ENCODE data around the gene TMEM164. TPM values are rescaled to one million over a fixed set of nuclear protein-coding genes. Genes with fewer than 3 reads are reported as not detected.

Gene TMEM164
- total and polyA plus RNA-seq, 2 donors = 9.1 to 11.2 TPM

DNA sequence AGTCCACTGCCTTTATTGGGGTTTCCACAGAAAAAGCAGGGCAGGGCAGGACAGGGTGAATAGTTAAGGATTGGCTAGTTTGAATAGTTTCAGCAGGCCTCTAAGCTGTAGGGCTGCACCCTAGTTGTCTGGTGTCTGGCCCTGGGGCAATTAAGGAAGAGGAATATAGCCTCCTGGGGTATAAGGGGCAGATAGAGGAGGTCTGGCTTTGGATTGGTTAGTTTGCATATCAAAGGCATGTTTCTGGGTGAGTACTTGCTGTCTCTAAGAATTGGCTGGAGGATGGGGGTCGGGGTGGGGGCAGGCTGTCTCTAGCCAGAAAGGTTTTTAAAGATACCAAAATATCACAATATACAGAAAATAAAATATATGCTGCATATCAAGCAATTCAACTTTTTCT lies 100.4 kb downstream of the TMEM164 start:
- Histone ChIP-seq H3K27me3 (ENCODE audit: control insufficient read depth in 2 of 2, insufficient read depth in 1 of 2, low read length in 1 of 2) (no peaks in the 10 kb centered on the region), H3K36me3 (ENCODE audit: control insufficient read depth in 2 of 2, insufficient read depth in 2 of 2, low read length in 1 of 2) (no peaks in the 10 kb centered on the region), H3K4me3 (ENCODE audit: low read length in 2 of 2) (no peak overlapping the region), H3K27ac (ENCODE audit: low read depth in 1 of 2, low read length in 1 of 2) (no peak overlapping the region), H3K9me3 (ENCODE audit: control insufficient read depth in 2 of 2, insufficient read depth in 1 of 2, low read length in 1 of 2) (no peaks in the 10 kb centered on the region), H3K4me1 (ENCODE audit: control insufficient read depth in 2 of 2, insufficient read depth in 2 of 2, low read length in 2 of 2) (no peaks in the 10 kb centered on the region)
- DNase-seq (ENCODE audit: low read depth in 6 of 9, low spot score in 9 of 9) = no peak
- WGBS = 100% methylated on average over 1 of the region's 1 CpG

DNA sequence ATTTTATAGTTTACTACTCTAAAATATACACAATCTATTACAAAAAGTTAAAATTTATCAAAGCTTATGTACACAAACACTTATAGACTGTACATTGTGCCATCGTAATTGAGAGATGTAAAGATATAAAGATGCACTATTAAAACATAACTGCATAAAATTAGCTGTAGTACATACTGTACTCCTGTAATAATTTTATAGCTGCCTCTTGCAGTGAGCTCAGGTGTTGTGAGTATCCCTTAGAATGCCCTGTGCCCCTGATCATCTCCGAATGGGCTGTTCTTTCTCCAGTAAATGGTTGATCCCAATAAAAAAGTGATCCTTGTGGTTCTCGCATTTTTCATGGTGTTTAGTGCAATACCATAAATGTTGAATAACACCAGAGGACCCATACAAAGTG lies 101.2 kb downstream of the TMEM164 start:
- Histone ChIP-seq H3K9me3 (ENCODE audit: control insufficient read depth in 2 of 2, insufficient read depth in 1 of 2, low read length in 1 of 2) (no peaks in the 10 kb centered on the region), H3K27ac (ENCODE audit: low read depth in 1 of 2, low read length in 1 of 2) (no peak overlapping the region), H3K27me3 (ENCODE audit: control insufficient read depth in 2 of 2, insufficient read depth in 1 of 2, low read length in 1 of 2) (no peaks in the 10 kb centered on the region), H3K36me3 (ENCODE audit: control insufficient read depth in 2 of 2, insufficient read depth in 2 of 2, low read length in 1 of 2) (no peaks in the 10 kb centered on the region), H3K4me3 (ENCODE audit: low read length in 2 of 2) (no peak overlapping the region), H3K4me1 (ENCODE audit: control insufficient read depth in 2 of 2, insufficient read depth in 2 of 2, low read length in 2 of 2) (no peaks in the 10 kb centered on the region)
- 98% methylated on average over 3 of the region's 3 CpGs for WGBS
- no peak for DNase-seq (ENCODE audit: low read depth in 6 of 9, low spot score in 9 of 9)

DNA sequence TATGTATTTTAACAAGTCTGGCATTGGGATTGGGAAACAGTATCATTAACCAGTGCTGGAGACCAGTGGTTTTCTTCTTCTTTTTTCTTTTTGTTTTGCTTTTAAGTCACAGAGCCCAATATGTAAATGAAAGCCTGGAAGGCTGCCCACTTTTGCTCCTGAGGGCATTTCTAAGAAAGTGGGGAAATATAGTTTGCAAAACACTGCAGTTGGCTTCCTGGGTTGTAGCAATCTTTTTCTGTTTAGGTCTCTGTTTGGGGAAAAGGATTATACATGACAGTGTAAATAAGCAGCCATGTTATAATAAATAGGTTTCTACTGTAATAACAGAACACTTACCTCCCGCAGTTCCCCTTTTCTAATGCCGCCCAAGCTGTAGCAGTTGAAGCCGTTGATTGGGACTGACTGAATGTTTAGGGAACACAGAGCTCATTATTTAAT lies 105.5 kb downstream of the TMEM164 start:
- DNase-seq (ENCODE audit: low read depth in 6 of 9, low spot score in 9 of 9) = no peak
- Histone ChIP-seq H3K27me3 (ENCODE audit: control insufficient read depth in 2 of 2, insufficient read depth in 1 of 2, low read length in 1 of 2) (no peaks in the 10 kb centered on the region), H3K4me1 (ENCODE audit: control insufficient read depth in 2 of 2, insufficient read depth in 2 of 2, low read length in 2 of 2) (no peaks in the 10 kb centered on the region), H3K27ac (ENCODE audit: low read depth in 1 of 2, low read length in 1 of 2) (no peak overlapping the region), H3K9me3 (ENCODE audit: control insufficient read depth in 2 of 2, insufficient read depth in 1 of 2, low read length in 1 of 2) (no peaks in the 10 kb centered on the region), H3K36me3 (ENCODE audit: control insufficient read depth in 2 of 2, insufficient read depth in 2 of 2, low read length in 1 of 2) (no peaks in the 10 kb centered on the region), H3K4me3 (ENCODE audit: low read length in 2 of 2) (no peak overlapping the region)
- 38% methylated on average over 3 of the region's 3 CpGs for WGBS

DNA sequence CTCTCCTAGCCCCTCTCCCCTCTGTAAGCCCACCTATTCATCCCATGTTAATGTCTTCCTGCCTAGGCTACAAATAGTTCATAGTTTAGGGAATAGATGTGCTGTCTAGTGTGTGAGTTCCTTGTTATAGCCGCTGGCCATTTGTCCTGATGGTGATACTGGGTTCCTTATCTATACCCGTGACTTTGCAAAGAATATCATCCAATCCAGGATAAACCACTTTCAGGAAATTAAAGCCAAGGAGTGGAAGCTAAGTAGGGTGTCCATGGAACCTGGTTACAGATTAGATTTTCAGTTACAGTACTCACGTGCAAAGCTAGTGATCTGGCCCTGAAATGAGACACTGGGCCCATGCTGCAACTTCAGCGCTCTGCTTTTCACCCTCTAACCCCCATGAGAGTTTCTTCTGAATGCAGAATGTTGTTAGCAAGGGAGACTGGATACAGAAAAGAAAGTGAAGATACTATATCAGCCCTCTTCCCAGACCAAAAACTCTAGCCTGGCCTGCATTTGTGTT lies 111.4 kb downstream of the TMEM164 start:
- Histone ChIP-seq H3K27me3 (ENCODE audit: control insufficient read depth in 2 of 2, insufficient read depth in 1 of 2, low read length in 1 of 2) (no peaks in the 10 kb centered on the region), H3K4me1 (ENCODE audit: control insufficient read depth in 2 of 2, insufficient read depth in 2 of 2, low read length in 2 of 2) (no peaks in the 10 kb centered on the region), H3K36me3 (ENCODE audit: control insufficient read depth in 2 of 2, insufficient read depth in 2 of 2, low read length in 1 of 2) (no peaks in the 10 kb centered on the region), H3K27ac (ENCODE audit: low read depth in 1 of 2, low read length in 1 of 2) (no peak overlapping the region), H3K9me3 (ENCODE audit: control insufficient read depth in 2 of 2, insufficient read depth in 1 of 2, low read length in 1 of 2) (no peaks in the 10 kb centered on the region), H3K4me3 (ENCODE audit: low read length in 2 of 2) (no peak overlapping the region)
- DNase-seq (ENCODE audit: low read depth in 6 of 9, low spot score in 9 of 9) = no peak
- 99% methylated on average over 4 of the region's 4 CpGs for WGBS

DNA sequence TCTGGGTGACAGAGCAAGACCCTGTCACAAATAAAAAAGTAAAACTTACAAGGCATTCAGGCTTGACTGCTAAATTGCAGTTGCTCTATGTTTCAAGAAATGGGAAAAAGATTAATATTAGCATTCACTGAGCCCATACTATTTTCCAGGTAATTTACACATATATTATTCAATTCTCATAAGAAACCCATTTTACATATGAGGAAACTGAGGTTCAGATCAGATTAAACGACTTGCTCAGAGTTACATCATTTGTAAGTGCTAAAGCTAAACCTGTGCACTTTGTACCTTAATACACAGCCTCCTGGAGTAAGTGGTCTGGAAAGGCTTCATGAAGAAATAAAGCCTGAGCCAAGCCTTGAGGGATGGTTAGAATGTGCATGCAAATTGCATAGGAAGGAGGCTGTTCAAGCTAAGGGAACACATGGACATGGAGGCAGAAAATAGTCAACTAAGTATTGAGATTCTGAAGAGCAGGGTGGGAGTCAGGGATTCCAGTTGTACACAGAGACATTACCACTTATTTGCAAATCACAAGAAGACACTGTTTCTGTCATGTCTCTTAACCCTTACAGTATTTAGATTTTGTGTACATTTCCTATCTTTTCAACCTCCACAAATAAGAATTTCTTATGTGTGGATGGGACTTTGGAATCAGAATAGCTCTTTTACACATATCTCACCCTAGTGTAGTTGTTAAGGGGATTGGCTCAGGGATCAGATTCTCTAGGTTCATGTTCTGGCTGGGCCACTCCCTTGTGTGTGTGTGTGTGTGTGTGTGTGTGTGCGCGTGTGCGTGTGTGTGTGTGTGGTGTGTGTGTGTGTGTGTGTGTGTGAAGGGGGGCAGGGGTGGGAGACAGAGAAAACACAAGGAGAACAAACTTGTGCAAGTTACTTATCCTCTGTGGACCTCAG lies 113.4 kb downstream of the TMEM164 start:
- no peaks in the 10 kb centered on the region for H3K27me3 ChIP-seq (ENCODE audit: control insufficient read depth in 2 of 2, insufficient read depth in 1 of 2, low read length in 1 of 2)
- no peaks in the 10 kb centered on the region for H3K36me3 ChIP-seq (ENCODE audit: control insufficient read depth in 2 of 2, insufficient read depth in 2 of 2, low read length in 1 of 2)
- H3K9me3 ChIP-seq (ENCODE audit: control insufficient read depth in 2 of 2, insufficient read depth in 1 of 2, low read length in 1 of 2) = no peaks in the 10 kb centered on the region
- no peak for DNase-seq (ENCODE audit: low read depth in 6 of 9, low spot score in 9 of 9)
- H3K4me1 ChIP-seq (ENCODE audit: control insufficient read depth in 2 of 2, insufficient read depth in 2 of 2, low read length in 2 of 2) = no peaks in the 10 kb centered on the region
- H3K27ac ChIP-seq (ENCODE audit: low read depth in 1 of 2, low read length in 1 of 2) = no peak overlapping the region
- no peak overlapping the region for H3K4me3 ChIP-seq (ENCODE audit: low read length in 2 of 2)
- WGBS = 98% methylated on average over 4 of the region's 4 CpGs

DNA sequence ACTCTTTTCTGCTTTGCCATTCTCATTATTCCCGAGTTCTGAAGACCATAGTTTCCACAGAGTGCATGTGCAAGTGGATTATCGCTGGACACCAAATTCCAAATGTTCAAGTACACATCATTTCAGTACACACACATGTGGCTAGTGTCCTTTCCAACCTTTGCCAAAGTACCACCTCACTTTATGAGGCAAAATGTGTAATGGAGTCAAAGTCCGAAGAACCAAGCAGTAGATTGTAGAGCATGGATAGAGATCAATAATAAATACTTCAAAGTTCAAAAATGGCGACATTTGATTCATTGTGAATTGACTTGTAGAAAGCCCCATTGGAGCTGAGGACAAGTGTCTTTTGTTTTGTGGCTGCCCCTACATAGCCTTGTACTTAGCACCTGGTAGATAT lies 115.6 kb downstream of the TMEM164 start:
- H3K9me3 ChIP-seq (ENCODE audit: control insufficient read depth in 2 of 2, insufficient read depth in 1 of 2, low read length in 1 of 2) = no peaks in the 10 kb centered on the region
- no peak overlapping the region for H3K27ac ChIP-seq (ENCODE audit: low read depth in 1 of 2, low read length in 1 of 2)
- WGBS = 98% methylated on average over 4 of the region's 4 CpGs
- H3K4me3 ChIP-seq (ENCODE audit: low read length in 2 of 2) = no peak overlapping the region
- no peaks in the 10 kb centered on the region for H3K36me3 ChIP-seq (ENCODE audit: control insufficient read depth in 2 of 2, insufficient read depth in 2 of 2, low read length in 1 of 2)
- no peaks in the 10 kb centered on the region for H3K4me1 ChIP-seq (ENCODE audit: control insufficient read depth in 2 of 2, insufficient read depth in 2 of 2, low read length in 2 of 2)
- no peak for DNase-seq (ENCODE audit: low read depth in 6 of 9, low spot score in 9 of 9)
- H3K27me3 ChIP-seq (ENCODE audit: control insufficient read depth in 2 of 2, insufficient read depth in 1 of 2, low read length in 1 of 2) = no peaks in the 10 kb centered on the region

DNA sequence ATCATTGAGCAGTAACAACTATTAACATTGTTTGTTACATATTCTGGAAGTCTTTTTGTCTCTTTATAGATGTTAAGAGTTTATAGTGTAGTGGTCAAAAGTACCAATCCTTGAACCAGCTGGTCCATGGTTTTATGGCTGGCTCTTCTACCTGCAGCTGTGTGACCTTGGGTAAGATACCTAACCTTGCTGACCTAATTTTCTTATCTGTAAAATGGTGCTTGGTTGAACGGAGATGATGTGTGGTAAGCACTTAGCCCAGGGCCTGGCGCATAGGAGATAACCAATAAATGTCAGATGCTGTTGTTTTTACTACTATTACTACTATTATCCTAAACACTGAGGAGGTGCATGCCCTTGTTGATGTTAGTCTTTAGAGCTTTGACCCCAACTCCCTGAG lies 116.6 kb downstream of the TMEM164 start:
- Histone ChIP-seq H3K9me3 (ENCODE audit: control insufficient read depth in 2 of 2, insufficient read depth in 1 of 2, low read length in 1 of 2) (no peaks in the 10 kb centered on the region), H3K27me3 (ENCODE audit: control insufficient read depth in 2 of 2, insufficient read depth in 1 of 2, low read length in 1 of 2) (no peaks in the 10 kb centered on the region), H3K36me3 (ENCODE audit: control insufficient read depth in 2 of 2, insufficient read depth in 2 of 2, low read length in 1 of 2) (no peaks in the 10 kb centered on the region), H3K27ac (ENCODE audit: low read depth in 1 of 2, low read length in 1 of 2) (no peak overlapping the region), H3K4me3 (ENCODE audit: low read length in 2 of 2) (no peak overlapping the region), H3K4me1 (ENCODE audit: control insufficient read depth in 2 of 2, insufficient read depth in 2 of 2, low read length in 2 of 2) (no peaks in the 10 kb centered on the region)
- WGBS = 93% methylated on average over 2 of the region's 2 CpGs
- no peak for DNase-seq (ENCODE audit: low read depth in 6 of 9, low spot score in 9 of 9)

DNA sequence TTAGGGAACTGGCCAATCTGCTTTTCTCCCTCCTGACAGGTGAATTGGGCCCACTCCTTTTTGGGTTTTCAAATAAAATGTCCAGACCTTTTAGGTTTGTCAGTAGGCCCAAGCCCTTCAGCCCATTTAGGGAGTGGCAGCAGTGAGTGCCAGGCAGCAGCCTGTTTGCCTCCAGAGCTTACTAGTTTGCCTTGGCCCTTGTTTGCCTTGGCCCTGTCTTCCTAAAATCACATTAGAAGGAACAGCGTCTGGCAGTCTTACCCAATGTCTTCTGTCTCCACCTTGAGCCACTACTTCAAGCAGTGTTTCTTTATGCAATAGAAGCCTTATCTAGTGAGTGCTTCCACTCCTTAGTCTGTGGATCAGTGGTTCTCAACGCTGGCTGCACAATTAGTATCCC lies 117.1 kb downstream of the TMEM164 start:
- Histone ChIP-seq H3K4me3 (ENCODE audit: low read length in 2 of 2) (no peak overlapping the region), H3K9me3 (ENCODE audit: control insufficient read depth in 2 of 2, insufficient read depth in 1 of 2, low read length in 1 of 2) (no peaks in the 10 kb centered on the region), H3K27me3 (ENCODE audit: control insufficient read depth in 2 of 2, insufficient read depth in 1 of 2, low read length in 1 of 2) (no peaks in the 10 kb centered on the region), H3K27ac (ENCODE audit: low read depth in 1 of 2, low read length in 1 of 2) (no peak overlapping the region), H3K36me3 (ENCODE audit: control insufficient read depth in 2 of 2, insufficient read depth in 2 of 2, low read length in 1 of 2) (no peaks in the 10 kb centered on the region), H3K4me1 (ENCODE audit: control insufficient read depth in 2 of 2, insufficient read depth in 2 of 2, low read length in 2 of 2) (no peaks in the 10 kb centered on the region)
- DNase-seq (ENCODE audit: low read depth in 6 of 9, low spot score in 9 of 9) = no peak
- 96% methylated on average over 2 of the region's 2 CpGs for WGBS

DNA sequence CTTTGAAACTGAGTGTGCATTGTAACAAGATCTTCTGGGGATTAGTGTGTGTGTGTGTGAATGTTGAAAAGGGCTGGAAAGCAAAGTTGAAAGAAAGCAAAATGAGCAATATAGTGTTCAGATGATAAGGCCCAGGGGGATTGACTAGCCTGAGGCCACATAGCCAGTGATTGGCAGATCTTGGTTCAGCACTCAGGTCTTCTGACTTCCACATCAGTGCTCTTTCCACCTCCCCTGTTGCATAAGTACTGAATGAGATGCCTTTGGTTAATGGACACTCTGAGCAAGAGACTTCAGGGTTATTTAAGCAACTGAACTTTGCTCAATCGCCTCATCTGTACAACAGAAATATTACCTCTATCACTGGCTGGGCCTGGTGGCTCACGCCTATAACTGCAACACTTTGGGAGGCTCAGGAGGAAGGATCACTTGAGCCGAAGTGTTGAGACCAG lies 120.4 kb downstream of the TMEM164 start:
- H3K4me3 ChIP-seq (ENCODE audit: low read length in 2 of 2) = no peak overlapping the region
- no peak overlapping the region for H3K27ac ChIP-seq (ENCODE audit: low read depth in 1 of 2, low read length in 1 of 2)
- no peak for DNase-seq (ENCODE audit: low read depth in 6 of 9, low spot score in 9 of 9)
- no peaks in the 10 kb centered on the region for H3K4me1 ChIP-seq (ENCODE audit: control insufficient read depth in 2 of 2, insufficient read depth in 2 of 2, low read length in 2 of 2)
- WGBS = 97% methylated on average over 3 of the region's 3 CpGs
- H3K36me3 ChIP-seq (ENCODE audit: control insufficient read depth in 2 of 2, insufficient read depth in 2 of 2, low read length in 1 of 2) = no peaks in the 10 kb centered on the region
- H3K9me3 ChIP-seq (ENCODE audit: control insufficient read depth in 2 of 2, insufficient read depth in 1 of 2, low read length in 1 of 2) = no peaks in the 10 kb centered on the region
- no peaks in the 10 kb centered on the region for H3K27me3 ChIP-seq (ENCODE audit: control insufficient read depth in 2 of 2, insufficient read depth in 1 of 2, low read length in 1 of 2)
